Suprapubic skin (tissue), 3 donors: ENCODE data around the gene HACD2.

Source experiments
- POLR2AphosphoS5 ChIP-seq, 3 donors: sonication (generic); formaldehyde crosslinking; IDR thresholded peaks; one replicate each; pipeline ENCODE4 v1.6.1; 2017; ENCODE audit warnings: antibody characterized with exemption in 3 of 3
- TF ChIP-seq, protein P1 (sequence below), 2 donors: fragments of 200-600 bp in 1 of 2; fragments of 450-650 bp in 1 of 2; sonication (generic) in 1 of 2; IDR thresholded peaks; one replicate each; pipeline ENCODE4 v1.5.1; 2016 to 2019; ENCODE audit warnings: antibody characterized with exemption in 2 of 2, mild to moderate bottlenecking in 1 of 2, moderate library complexity in 1 of 2

- TF ChIP-seq, protein P1, sequence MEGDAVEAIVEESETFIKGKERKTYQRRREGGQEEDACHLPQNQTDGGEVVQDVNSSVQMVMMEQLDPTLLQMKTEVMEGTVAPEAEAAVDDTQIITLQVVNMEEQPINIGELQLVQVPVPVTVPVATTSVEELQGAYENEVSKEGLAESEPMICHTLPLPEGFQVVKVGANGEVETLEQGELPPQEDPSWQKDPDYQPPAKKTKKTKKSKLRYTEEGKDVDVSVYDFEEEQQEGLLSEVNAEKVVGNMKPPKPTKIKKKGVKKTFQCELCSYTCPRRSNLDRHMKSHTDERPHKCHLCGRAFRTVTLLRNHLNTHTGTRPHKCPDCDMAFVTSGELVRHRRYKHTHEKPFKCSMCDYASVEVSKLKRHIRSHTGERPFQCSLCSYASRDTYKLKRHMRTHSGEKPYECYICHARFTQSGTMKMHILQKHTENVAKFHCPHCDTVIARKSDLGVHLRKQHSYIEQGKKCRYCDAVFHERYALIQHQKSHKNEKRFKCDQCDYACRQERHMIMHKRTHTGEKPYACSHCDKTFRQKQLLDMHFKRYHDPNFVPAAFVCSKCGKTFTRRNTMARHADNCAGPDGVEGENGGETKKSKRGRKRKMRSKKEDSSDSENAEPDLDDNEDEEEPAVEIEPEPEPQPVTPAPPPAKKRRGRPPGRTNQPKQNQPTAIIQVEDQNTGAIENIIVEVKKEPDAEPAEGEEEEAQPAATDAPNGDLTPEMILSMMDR (IDR thresholded peaks at IDR 0.05): no peak
- no peak for TF ChIP-seq POLR2AphosphoS5 (IDR thresholded peaks at IDR 0.05)
Measured at GRCh38 chr3:123582315-123582714, 2.5 kb downstream of the HACD2 start.
